GM23338 (cell line): ENCODE data around the gene GNLY. TPM values are rescaled to one million over a fixed set of nuclear protein-coding genes. Genes with fewer than 3 reads are reported as not detected.

Experiments
- ATAC-seq: fragments of 200-7000 bp; cut with Tn5 transposase; 3 replicates; pipeline ENCODE4 v1.9.1; 2020
- DNase-seq: peaks from one replicate; pipeline ENCODE4 v3.0.0-alpha.2; 2015; ENCODE audit warnings: low spot score
- H2AFZ ChIP-seq: fragments of 200-600 bp; sonication (generic); 2 replicates; pipeline ENCODE4 v1.8.0; 2016; ENCODE audit warnings: antibody characterized with exemption, mild to moderate bottlenecking, moderate library complexity
- H3F3A ChIP-seq: fragments of 200-600 bp; sonication (generic); replicated peaks from 2 replicates; pipeline ENCODE4 v1.8.0; 2017; ENCODE audit warnings: antibody characterized with exemption, mixed run types, low read depth
- H3K27ac ChIP-seq: fragments of 200-600 bp; sonication (generic); 2 replicates; pipeline ENCODE4 v1.6.1; 2016; ENCODE audit warnings: low read depth
- H3K27me3 ChIP-seq: fragments of 200-600 bp; sonication (generic); 2 replicates; pipeline ENCODE4 v1.8.0; 2016; ENCODE audit warnings: mild to moderate bottlenecking, mixed run types, moderate library complexity; ENCODE audit not compliant: insufficient read depth
- H3K36me3 ChIP-seq: fragments of 200-600 bp; sonication (generic); 2 replicates; pipeline ENCODE4 v1.8.0; 2016; ENCODE audit warnings: mild to moderate bottlenecking; ENCODE audit not compliant: insufficient read depth
- H3K4me1 ChIP-seq: fragments of 200-600 bp; sonication (generic); 2 replicates; pipeline ENCODE4 v1.8.0; 2016; ENCODE audit warnings: mild to moderate bottlenecking, moderate library complexity; ENCODE audit not compliant: insufficient read depth
- H3K4me2 ChIP-seq: fragments of 200-600 bp; sonication (generic); 2 replicates; pipeline ENCODE4 v1.7.1; 2017; ENCODE audit warnings: mixed run types
- H3K4me3 ChIP-seq: fragments of 200-600 bp; sonication (generic); 2 replicates; pipeline ENCODE4 v1.6.1; 2016; ENCODE audit warnings: mixed run types
- H3K79me2 ChIP-seq: fragments of 200-600 bp; sonication (generic); replicated peaks from 2 replicates; pipeline ENCODE4 v1.8.0; 2017; ENCODE audit warnings: mild to moderate bottlenecking; ENCODE audit not compliant: insufficient read depth
- H3K9me2 ChIP-seq: fragments of 200-600 bp; sonication (generic); 2 replicates; pipeline ENCODE4 v1.8.0; 2017; ENCODE audit not compliant: insufficient read depth
- H4K20me1 ChIP-seq: fragments of 200-600 bp; sonication (generic); replicated peaks from 2 replicates; pipeline ENCODE4 v1.8.0; 2017; ENCODE audit warnings: mild to moderate bottlenecking; ENCODE audit not compliant: insufficient read depth
- H3K27ac Mint-ChIP-seq: 2 replicates; pipeline ENCODE4 v1.8.0; 2020; ENCODE audit warnings: inconsistent platforms, mild to moderate bottlenecking, moderate library complexity, mixed read lengths
- H3K27me3 Mint-ChIP-seq: 3 replicates; pipeline ENCODE4 v1.8.0; 2022; ENCODE audit warnings: low read depth, mild to moderate bottlenecking, moderate library complexity, mixed read lengths, inconsistent platforms; ENCODE audit not compliant: insufficient read depth, poor library complexity
- H3K36me3 Mint-ChIP-seq: 3 replicates; pipeline ENCODE4 v1.8.0; 2021; ENCODE audit warnings: low read depth, mild to moderate bottlenecking, inconsistent platforms, moderate library complexity, mixed read lengths
- H3K4me1 Mint-ChIP-seq: 3 replicates; pipeline ENCODE4 v1.8.0; 2020; ENCODE audit warnings: mild to moderate bottlenecking, inconsistent platforms, mixed read lengths
- H3K4me3 Mint-ChIP-seq: 3 replicates; pipeline ENCODE4 v1.8.0; 2021; ENCODE audit warnings: moderate library complexity, mild to moderate bottlenecking, inconsistent platforms, mixed read lengths
- H3K9me3 Mint-ChIP-seq: 3 replicates; pipeline ENCODE4 v1.8.0; 2020; ENCODE audit warnings: moderate library complexity, mild to moderate bottlenecking, inconsistent platforms, mixed read lengths
- CREB1 ChIP-seq: fragments of 250-450 bp; sonication (Bioruptor Pico); IDR thresholded peaks from 2 replicates; pipeline ENCODE4 v1.5.0; 2020; ENCODE audit warnings: low read depth, mild to moderate bottlenecking, moderate library complexity
- CTCF ChIP-seq, 2 experiments: fragments of 200-600 bp in 1 of 2; sonication (generic) in 1 of 2; conservative IDR thresholded peaks; 2 replicates each; pipeline versions ENCODE4 v1.5.1 to v1.6.1; 2016 to 2017; ENCODE audit warnings: antibody characterized with exemption in 2 of 2, low read depth in 2 of 2, mild to moderate bottlenecking in 2 of 2, moderate library complexity in 1 of 2
- ETS1 ChIP-seq: IDR thresholded peaks from 2 replicates; pipeline ENCODE4 v1.6.1; 2016; ENCODE audit warnings: antibody characterized with exemption
- EZH2 ChIP-seq: fragments of 200-600 bp; sonication (generic); IDR thresholded peaks from one replicate; pipeline ENCODE4 v1.8.0; 2017; ENCODE audit warnings: antibody characterized with exemption, mild to moderate bottlenecking, low read depth; ENCODE audit not compliant: unreplicated experiment
- EZH2phosphoT487 ChIP-seq: fragments of 200-600 bp; sonication (generic); IDR thresholded peaks from one replicate; pipeline ENCODE4 v1.8.1; 2018; ENCODE audit warnings: antibody characterized with exemption; ENCODE audit not compliant: unreplicated experiment
- JUNB ChIP-seq: IDR thresholded peaks from one replicate; pipeline ENCODE4 v1.6.1; 2016; ENCODE audit warnings: antibody characterized with exemption; ENCODE audit not compliant: unreplicated experiment
- NANOG ChIP-seq: IDR thresholded peaks from 2 replicates; pipeline ENCODE4 v1.6.1; 2016; ENCODE audit warnings: antibody characterized with exemption, borderline replicate concordance
- POLR2AphosphoS5 ChIP-seq: IDR thresholded peaks from 2 replicates; pipeline ENCODE4 v1.6.1; 2016; ENCODE audit warnings: antibody characterized with exemption, low read depth
- REST ChIP-seq: IDR thresholded peaks from one replicate; pipeline ENCODE4 v1.6.1; 2018; ENCODE audit warnings: antibody characterized with exemption; ENCODE audit not compliant: unreplicated experiment
- STAT1 ChIP-seq: IDR thresholded peaks from one replicate; pipeline ENCODE4 v1.6.1; 2016; ENCODE audit warnings: antibody characterized with exemption; ENCODE audit not compliant: unreplicated experiment
- ZNF114 ChIP-seq: fragments of 250-450 bp; sonication (Bioruptor Pico); IDR thresholded peaks from 2 replicates; pipeline ENCODE4 v1.5.0; 2020; ENCODE audit warnings: mild to moderate bottlenecking, moderate library complexity
- ZNF331 ChIP-seq: fragments of 250-450 bp; sonication (Bioruptor Pico); IDR thresholded peaks from 2 replicates; pipeline ENCODE4 v1.5.0; 2020; ENCODE audit warnings: low read depth, mild to moderate bottlenecking, moderate library complexity
- ZNF462 ChIP-seq: fragments of 250-450 bp; sonication (Bioruptor Pico); IDR thresholded peaks from 2 replicates; pipeline ENCODE4 v1.5.0; 2020; ENCODE audit warnings: mild to moderate bottlenecking, moderate library complexity
- polyA plus RNA-seq: library from polyadenylated mRNA; unstranded; fragments of >200 nt; fragmentation: Nextera tagmentation; extraction: Ambion mirVana; gene quantifications from 2 replicates; pipeline ENCODE4 v1.2.1, GENCODE V29; 2016
- total RNA-seq: library from RNA; depleted of rRNA; stranded (reverse); fragments of >200 nt; shearing (Covaris generic); gene quantifications from 2 replicates; pipeline ENCODE4 v1.2.3, GENCODE V29; 2014

The GNLY gene
- total and polyA plus RNA-seq, 2 experiments from 2014 or later, result not detected

- no peaks in the 10 kb centered on the region for H3K9me2 ChIP-seq
- H3K4me3 Mint-ChIP-seq, result no peak overlapping the region
- no peaks in the 10 kb centered on the region for H3K36me3 ChIP-seq
- no peak overlapping the region for H3K4me2 ChIP-seq
- no peak overlapping the region for H3K27ac ChIP-seq
- peaks cover 16% of the 10 kb centered on the region for H3K4me1 ChIP-seq
- peaks cover 37% of the 10 kb centered on the region for H3K4me1 Mint-ChIP-seq
- no peaks in the 10 kb centered on the region for H3F3A ChIP-seq
- peaks cover 6% of the 10 kb centered on the region; the same call in 1 of the 2 replicates for H3K27me3 ChIP-seq
- ATAC-seq (no peak), DNase-seq (no peak)
- H3K36me3 Mint-ChIP-seq, result no peaks in the 10 kb centered on the region
- H4K20me1 ChIP-seq, result no peaks in the 10 kb centered on the region
- H3K79me2 ChIP-seq, result no peaks in the 10 kb centered on the region
- H3K9me3 Mint-ChIP-seq, result no peaks in the 10 kb centered on the region
- TF ChIP-seq CREB1 (no peak), EZH2 (no peak), ZNF331 (CRISPR knock-in tag) (no peak), JUNB (no peak), CTCF (conservative IDR thresholded peaks at IDR 0.05; ENCODE audit: low read depth in 2 of 2) (no peak), ETS1 (no peak), ZNF462 (CRISPR knock-in tag) (no peak), POLR2AphosphoS5 (no peak), EZH2phosphoT487 (no peak), ZNF114 (CRISPR knock-in tag) (no peak), STAT1 (no peak), NANOG (no peak), REST (no peak)
- H3K27ac Mint-ChIP-seq, result no peak overlapping the region
- no peak overlapping the region for H3K4me3 ChIP-seq
- peaks cover 8% of the 10 kb centered on the region for H3K27me3 Mint-ChIP-seq
- H2AFZ ChIP-seq, result no peak overlapping the region
Observed at GRCh38 chr2:85705680-85706039, 11.5 kb downstream of the GNLY start.
